ENCODE measurements around the gene COL27A1.

The COL27A1 gene

DNA sequence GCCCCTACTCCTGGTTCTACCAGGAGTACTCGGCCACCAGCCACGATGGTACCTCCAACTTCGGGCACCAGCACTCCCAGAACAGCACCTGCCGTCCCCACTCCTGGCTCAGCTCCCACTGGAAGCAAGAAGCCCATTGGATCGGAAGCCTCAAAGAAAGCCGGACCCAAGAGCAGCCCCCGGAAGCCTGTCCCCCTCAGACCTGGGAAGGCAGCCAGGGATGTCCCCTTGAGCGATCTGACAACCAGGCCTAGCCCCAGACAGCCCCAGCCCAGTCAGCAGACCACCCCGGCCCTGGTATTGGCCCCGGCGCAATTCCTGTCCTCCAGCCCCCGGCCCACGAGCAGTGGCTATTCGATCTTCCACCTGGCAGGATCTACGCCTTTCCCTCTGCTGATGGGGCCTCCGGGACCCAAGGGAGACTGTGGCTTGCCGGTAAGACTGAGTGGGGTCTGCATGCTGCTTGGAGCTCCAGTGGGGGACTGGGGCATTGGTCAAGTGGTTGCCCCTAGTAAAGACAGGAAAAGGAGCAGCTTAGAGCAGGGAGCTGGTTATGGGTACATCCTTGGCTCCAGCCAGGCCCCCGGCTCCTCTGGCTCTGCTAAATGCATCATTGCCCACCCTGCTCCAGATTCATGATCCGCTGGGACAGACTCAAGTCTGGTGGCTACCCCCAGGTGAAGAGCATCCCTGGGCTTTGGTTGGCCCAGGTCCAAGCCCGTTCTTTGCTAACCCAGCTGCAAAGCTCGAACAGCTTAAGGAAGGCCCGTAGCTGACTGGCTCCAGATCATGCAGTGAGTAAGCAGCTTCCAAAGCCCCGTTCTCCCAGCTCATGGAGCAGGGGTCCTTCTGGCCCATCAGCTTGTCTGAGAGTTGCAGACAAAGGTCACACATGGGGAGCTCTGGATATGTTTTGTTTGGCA, 14.0 kb downstream of the COL27A1 start:
- DNase-seq (ENCODE audit: low read depth): no peak

DNA sequence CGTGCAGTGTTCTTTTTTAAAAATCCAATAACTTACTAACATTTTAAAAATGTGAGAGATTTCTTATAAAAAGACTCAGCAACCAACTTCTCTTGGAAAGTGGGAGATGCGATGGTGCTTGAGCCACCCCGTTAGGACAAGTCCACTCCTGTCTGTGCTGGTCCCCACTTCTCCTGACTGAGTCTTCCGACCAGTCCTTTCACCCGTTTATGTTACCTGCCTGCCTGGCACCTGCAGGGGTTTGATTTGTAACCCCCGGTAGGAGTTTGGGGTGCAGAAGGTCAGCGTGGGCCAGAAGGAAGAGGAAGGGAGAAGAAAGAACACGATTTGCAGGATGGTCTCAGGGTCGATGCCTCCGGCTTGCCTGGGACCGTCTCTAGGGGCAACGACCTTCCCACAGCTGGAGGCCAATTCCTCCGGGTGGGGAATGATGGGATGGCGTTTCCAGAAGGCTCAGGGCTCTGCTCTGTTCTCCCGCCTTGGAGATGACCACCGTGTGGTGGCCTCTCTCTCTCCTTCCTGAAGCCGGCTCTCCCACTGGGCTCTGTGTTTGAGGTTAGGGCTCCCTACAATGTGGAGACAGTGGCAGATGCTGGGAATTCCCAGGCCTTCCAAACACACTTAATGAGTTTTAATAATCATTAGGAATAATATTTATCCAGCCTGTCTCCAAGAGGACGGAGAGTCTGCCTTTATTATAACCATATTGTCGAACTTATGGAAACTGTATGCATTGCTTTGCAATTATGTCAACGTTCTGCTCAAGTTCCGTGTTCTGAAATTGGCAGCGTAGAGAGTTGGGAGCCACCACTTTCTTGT, 14.8 kb downstream of the COL27A1 start:
- no peak for DNase-seq (ENCODE audit: low read depth)

DNA sequence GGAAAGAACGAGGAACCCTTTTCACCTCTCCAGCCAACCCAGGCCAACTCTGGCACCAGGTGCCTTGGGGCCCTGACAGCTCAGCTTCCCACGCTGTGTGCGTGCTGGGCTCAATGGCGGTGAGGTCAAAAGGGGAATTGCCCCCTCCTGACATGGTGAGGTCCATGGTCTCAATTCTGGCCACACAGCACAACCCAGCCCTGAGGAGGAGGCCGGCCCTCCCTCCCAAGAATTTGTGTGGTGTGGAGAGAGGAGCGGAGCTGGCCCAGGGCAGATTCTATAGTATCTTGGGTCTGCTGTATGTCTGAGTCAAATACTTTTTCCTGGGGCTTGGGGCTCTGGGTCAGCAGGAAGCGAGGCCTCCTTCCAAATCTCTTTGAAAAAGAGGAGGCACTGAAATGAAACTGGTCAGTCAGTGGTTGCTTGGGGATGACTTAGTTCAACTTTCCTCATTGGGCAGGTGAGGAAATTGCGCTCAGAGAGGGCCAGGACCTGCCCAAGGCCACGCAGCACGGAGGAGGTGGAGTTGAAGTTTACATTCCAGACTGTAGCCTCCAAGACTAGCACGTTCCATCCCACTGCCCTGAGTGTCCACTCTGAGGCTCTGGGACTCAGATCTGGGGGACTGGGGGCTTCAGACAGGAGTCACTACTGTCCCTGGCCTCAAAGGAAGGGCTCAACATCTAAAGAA, 15.6 kb downstream of the COL27A1 start:
- DNase-seq (ENCODE audit: low read depth): no peak

DNA sequence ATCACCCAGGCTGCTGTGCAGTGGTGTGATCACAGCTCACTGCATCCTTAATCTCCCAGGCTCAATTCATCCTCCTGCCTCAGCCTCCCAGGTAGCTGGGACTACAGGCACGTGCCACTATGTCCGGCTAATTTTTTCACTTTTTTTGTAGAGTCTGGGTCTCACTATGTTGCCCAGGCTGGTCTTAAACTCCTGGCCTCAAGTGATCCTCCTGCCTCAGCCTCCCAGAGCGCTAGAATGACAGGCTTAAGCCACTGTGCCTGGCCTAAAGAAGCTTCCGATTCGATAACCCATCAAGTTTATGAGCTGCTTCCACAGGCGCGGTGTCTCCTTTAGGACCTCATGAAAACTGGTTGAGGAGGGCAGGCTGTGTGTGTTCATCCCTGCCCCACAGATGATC, 16.2 kb downstream of the COL27A1 start:
- DNase-seq (ENCODE audit: low read depth): no peak

DNA sequence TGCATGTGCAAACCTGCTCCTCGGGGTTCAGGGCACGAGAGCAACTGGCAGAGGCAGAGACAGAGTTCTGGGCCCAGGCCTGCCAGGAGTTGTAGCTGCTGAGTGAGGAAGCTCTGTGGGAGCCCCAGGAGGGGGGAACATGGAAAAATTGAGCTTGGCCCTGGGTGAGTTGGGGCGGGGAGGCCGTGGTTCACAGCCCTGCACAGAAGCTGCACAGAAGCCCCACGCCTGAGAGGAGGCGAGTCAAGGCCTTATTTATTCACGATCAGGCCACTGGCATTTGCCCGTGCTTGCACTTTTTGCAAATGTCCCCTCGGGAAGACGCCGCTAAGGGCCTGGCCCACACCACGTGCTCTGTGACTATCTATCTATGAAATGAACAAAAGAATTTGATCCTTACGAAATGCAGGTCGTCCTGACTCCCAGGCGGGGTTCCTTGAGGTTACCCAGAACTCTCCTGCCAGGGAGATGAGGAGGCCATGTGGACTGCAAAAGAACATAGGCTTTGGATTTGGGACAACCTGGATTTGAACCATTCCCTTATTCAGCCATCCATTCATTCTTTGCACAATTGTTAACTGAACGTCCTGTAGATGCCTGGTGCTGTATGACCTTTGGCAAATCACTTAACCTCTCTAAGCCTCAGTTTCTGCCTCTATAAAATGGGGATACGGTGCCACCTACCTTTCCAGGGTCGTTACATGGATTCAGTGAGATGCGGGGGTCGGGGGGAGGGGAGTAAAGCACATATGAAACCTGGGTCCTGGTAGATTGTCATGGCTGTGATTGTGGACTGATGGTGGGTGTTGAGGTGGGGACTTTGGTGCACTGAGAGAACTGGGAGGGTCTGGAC, 17.9 kb downstream of the COL27A1 start:
- DNase-seq (ENCODE audit: low read depth): no peak

DNA sequence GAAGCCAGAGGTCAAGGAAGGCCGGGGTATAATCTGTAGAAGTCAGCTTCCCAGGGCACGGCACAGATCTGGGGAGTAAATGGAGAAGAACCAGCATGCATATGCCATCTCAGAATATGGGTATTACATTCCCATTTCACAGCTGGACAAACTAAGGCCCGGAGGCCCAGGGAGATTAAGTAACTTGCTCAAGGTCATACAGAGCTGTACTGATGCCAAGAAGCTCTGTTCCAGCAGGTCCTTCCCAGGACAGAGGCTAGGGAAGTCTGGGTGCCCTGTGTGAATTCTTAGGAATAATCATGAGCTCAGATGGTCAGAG, 19.2 kb downstream of the COL27A1 start:
- no peak for DNase-seq (ENCODE audit: low read depth)

DNA sequence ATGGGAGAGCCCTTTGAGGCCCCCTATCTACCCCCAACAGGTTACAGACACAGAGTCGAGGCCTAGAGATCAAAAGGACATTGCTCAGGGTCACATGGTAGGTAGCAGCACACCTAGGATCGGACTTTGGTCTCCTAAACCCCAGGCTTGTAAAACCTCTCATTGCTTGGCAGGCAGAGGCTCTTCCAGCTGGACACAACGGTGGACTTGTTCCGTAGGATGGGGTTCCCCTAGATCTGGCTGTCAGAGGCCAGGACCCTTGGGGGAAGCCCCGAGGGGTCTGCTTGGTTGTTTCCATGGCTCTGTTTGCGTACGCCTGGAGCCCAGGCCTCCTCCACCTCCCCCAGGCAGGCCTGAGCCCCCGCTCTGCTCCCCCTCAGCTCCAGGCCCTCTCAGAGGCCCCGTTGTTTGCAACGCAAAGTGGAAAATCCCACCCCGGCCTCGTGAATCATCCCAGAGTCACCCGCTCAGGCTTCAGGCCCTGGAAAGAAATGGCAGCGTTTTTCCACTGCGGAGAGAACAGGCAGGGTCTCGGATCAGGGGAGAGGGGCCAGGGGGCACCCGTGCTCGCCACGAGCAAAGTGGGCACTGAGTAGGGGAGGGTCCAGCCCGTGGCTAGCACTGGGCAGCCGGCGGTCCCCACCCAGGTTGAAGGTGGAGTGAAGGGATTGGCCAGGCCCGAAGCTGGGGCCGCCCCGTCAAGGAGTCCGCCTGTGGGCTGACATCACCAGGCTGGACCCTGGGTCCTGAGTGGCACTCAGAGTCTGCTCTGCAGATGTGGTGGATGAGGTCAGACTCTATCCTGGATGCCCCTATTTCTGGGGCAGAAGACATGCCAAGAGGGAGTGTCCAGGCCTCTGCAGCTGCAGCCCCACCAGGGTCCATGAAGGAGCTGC, 19.8 kb downstream of the COL27A1 start:
- no peak for DNase-seq (ENCODE audit: low read depth)

DNA sequence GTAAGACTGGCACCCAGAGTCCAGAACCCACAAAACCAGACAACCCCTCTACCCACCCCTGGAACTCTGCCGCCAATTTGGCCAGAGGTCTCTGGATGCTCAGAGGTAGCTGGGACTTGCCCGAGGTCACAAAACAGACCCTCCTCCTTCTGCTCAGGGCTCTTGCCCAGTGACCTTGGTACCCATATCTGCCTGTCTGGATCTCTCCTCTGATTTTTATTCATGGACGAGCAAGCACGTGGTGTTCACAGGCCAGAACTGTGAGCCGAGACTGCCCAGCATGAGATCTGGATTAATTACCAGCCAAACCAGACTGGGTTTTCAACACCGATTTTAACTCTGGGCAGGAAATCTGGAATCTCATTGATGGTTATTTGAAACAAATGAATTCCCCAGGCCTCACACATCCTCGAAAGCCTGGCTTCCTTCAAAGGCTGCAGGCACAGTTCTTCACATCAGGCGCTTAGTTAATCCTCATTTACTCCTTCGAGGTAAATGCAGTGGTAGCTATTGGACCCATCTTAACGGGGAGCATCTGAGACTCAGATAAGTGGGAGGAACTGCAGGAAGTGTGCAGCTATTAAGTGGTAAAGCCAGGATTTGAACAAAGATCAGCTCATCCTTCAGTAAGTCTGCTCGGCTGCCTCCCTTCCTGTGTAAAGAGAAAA, 21.4 kb downstream of the COL27A1 start:
- DNase-seq (ENCODE audit: low read depth): no peak

DNA sequence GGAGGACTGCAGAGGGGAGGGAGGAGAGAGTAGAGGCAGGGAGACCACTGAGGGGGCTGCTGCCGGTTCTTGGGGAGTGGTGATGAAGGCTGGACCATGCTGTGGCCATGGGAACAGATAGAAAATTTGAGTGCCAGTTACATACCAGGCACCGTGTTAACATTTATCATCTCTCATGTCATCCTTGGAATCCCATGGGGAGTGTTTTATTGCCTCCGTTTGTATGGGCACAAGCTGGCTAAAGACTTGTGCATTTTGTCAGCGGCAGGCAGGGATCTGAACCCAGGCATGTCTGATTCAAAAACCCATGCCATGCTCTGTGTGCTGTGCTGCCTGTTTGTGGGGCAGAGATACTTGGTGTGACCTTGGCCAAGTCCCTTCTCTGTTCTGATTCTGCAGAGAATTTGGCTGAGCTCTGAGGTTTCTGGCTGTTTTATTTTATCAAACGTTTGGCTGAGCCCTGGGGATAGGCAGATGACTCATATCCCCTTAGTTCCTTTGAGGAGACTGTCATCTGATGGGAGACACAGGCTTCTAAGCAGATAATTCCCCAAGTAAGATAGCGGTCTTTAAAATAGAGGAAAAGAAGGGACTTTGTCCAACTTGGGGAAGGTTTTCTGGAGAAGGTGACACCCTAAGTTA, 22.2 kb downstream of the COL27A1 start:
- no peak for DNase-seq (ENCODE audit: low read depth)

DNA sequence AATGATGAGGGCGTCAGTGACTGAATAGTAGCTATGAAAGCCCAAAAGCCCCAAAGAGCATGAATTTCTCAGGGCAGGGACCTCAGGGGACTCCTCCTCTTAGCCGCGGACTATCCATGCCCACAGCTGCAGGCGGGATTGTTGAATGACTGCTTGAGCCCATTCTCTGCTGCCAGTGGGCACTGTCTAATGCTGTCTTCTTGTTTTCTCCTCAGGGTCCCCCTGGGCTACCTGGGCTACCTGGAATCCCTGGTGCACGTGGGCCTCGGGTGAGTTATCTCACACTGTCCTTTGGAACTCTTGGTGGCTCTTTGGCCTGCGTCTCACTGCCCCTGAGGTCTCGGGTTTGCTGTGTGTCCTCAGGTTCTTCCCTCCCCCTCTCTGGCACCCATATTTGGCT, 22.7 kb downstream of the COL27A1 start:
- DNase-seq (ENCODE audit: low read depth): no peak

DNA sequence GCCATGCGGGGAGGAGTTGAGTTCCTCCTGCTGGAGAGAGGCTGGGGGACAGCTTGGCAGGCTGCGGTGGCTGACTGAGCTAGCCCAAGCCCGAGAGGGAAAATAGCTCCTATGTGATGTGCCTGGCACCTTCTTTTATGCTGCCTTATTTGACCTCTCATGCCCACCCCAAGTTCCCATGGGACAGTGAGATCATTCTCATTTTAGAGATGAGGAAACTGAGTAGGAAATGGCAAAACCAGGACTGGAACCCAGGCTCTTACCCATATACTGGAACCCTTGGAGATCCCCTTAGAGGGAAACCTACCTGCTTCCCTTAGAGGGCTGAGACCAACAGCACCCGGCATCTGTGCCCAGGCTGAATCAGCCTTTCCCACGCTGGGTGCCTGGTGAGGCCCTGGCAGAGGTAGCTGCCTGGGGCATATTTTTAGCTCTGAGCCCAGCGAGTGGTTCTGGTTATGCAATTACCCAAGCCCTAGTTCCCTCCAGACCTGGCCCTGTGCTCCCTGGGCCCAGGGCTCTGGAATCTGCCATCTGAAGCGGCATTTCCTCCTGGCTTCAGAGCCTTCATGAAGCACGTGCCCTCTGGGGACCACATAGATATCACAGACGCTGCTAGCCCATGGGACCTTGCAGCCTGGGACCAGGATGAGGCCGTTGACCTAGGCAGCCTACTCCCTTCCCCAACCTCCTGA, 23.6 kb downstream of the COL27A1 start:
- no peak for DNase-seq (ENCODE audit: low read depth)

DNA sequence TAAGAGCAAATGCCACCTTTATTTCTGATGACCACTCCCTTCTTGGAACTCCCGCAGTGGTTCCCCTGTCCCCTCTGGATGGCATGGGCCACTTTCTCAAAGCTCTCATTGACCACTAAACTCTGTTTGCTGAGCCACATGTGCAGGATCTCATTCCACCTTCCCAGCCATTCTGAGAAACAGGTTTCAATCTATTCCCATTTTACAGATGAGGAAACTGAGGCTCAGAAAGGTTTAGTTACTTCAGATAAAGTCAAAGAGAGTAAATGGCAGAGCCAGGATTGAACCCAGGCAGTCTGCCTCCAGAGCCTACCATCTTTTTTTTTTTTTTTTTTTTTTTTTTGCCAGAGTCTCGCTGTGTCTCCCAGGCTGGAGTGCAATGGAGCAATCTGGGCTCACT, 24.2 kb downstream of the COL27A1 start:
- DNase-seq (ENCODE audit: low read depth): no peak

DNA sequence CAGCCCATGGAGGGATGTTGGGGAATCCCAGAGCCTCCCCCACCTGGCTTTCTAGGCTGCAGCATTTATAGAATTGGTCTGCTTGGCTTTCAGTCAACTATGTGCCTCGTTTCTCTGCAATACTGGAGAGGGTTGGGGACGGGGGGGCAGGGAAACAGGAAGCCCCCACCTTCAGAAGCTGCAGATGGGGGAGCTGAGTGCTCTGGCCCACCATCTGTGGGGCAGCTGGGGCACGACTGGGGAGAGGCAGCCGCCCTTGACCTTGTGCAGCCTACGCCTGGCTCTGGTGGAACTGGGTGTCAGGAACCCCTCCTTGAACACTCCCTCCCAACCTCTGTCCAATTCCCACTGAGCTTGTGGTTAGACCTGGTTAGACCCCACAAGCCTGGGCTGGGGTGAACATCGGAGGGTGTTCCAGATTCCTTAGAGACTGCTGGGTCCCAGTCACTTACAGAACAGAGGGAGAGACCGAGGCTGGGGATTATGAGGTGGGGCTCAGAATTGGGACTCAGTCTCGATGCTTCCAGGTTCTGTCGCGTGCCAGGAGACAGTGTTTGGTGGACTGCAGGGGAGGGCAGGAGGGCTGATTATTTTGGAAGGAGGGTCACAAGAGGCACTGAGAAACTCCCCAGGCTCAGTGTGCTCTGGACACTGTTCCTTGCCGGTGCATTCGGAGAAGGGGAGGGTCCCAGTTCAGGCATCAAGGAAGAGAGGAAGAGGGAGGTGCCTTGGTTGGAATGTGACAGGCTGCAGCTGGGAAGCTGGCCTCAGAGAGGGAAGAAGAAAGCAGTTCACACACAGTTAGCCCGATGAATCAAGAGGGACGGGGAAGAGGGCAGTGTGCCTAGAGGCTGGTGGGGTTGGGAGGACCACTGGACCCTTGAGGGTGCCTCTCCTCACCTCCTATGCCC, 25.6 kb downstream of the COL27A1 start:
- DNase-seq (ENCODE audit: low read depth): no peak

DNA sequence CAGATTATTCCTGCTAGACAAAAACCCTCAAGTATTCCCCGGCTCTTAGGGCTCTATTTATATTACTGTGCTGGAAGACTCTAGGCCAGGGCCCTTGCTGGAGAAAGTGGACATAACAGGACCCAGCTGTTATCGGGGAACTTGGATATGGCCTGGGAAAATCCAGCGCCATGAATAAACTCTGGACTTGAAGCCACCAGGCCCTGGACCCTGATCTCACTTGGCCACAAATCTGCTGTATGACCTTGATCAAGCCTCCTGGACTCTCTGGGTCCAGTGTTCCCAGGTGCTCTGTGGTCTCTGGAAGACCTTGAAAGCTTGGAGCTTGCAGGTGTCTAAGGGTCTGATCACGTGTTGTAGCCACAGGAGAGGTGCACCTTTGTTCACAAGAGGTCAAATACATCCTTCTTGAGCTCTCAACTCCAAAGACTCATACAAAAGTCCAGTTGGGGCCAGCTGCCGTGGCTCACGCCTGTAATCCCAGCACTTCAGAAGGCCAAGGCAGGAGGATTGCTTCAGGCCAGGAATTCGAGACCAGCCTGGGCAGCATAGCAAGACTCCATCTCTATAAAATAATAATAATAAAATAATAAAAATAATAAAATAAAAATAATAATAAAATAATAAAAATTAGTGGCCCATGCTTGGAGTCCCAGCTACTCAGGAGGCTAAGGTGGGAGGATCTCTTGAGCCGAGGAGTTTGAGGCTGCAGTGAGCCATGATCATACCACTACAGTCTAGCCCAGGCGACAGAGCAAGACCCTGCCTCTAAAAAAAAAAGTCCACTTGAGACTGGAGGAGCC, 26.5 kb downstream of the COL27A1 start:
- no peak for DNase-seq (ENCODE audit: low read depth)

DNA sequence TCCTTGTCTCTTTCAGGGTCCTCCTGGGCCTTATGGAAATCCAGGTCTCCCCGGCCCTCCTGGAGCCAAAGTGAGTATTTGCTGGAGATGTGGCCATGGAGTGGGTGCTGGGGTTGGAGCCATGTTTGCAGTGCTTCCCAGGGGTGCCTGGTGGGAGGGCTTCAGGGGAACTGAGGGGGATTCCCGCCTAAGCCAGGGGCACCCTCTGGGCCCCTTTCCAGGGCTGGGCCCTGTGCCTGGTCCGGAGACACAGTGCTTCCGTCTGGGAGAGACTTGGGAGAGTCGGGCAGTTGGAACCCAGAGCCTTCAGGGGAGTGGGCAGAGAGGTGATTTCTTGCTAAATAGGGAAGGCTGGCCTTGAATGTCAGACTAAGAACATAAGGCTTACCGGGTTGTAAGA, 27.7 kb downstream of the COL27A1 start:
- no peak for DNase-seq (ENCODE audit: low read depth)

DNA sequence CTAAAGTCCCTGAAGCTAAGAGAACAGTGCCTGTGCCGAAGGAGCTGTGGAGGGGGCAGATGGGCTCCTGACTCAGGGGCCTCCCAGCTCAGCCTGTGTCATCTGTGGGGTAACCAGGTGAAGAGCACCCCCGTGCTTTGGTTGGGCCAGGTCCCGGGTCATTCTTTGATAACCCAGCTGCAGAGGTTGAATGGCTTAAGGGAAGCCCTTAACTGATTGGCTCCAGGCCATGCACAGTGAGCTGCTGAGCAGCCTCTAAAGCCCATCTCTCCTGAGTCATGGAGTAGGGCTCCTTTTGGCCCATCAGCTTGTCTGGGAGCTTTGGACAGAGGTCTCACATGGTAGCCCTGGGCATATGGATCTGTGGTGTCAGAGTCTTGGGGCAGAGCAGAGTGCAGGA, 28.7 kb downstream of the COL27A1 start:
- no peak for DNase-seq (ENCODE audit: low read depth)

DNA sequence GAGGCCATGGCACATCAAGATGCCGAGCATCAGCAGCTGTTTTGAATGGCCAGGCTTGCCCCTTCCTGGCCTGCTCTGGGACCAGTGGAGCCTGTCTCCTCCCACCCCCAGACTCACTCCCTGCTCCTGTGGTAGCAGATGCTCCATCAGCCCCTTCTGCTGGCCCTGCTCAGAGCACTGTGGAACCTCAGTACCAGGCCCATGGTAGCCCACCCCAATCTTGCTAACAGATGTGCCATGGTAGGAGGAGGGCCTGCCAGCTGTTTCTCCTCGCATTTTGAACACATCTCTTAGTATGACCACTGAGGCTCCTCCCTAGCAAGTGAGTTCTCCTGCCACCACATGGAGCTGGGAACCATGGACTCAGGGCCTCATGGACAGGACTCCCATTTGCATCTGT, 29.5 kb downstream of the COL27A1 start:
- DNase-seq (ENCODE audit: low read depth): no peak

Data from stimulated activated CD4-positive, alpha-beta T cell treated with anti-CD3 and anti-CD28 coated beads, Interleukin-2, amount 100 ng/mL, for 4 hours (primary cell).